ENCODE measurements around the gene SPRED1.

SPRED1 gene

DNA sequence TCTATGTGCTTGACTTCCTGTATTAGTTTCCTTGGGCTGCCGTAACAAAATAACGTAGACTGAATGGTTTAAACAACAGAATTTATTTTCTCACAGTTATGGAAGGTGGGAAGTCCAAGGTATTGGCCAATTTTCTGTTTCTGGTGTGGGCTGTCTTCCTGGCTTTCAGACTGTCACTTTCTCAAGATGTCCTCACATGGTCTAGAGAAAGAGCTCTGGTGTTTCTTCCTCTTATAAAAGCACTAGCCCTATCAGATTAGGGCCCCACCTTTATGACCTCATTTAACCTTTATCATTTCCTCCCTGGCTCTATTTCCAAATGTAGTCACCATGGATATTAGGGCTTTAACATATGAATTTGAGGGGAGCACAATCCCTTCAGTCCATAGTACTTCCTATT lies 54.6 kb downstream of the SPRED1 start:
- WGBS, 2 experiments = 95 to 96% methylated on average over 2 of the region's 2 CpGs
- H3K9me3 ChIP-seq (ENCODE audit: control insufficient read depth, low read length) = no peaks in the 10 kb centered on the region
- no peak overlapping the region for H3K27ac ChIP-seq (ENCODE audit: insufficient read depth, low read depth, low read length, poor library complexity, severe bottlenecking)
- no peaks in the 10 kb centered on the region for H3K36me3 ChIP-seq (ENCODE audit: control insufficient read depth, insufficient read depth, low read length)
- H3K4me3 ChIP-seq (ENCODE audit: insufficient read depth, low read depth, low read length) = no peak overlapping the region
- no peaks in the 10 kb centered on the region for H3K27me3 ChIP-seq (ENCODE audit: control insufficient read depth, insufficient read depth, low read length, poor library complexity, severe bottlenecking)
- H3K4me1 ChIP-seq (ENCODE audit: control insufficient read depth, insufficient read depth, low read length) = no peaks in the 10 kb centered on the region

DNA sequence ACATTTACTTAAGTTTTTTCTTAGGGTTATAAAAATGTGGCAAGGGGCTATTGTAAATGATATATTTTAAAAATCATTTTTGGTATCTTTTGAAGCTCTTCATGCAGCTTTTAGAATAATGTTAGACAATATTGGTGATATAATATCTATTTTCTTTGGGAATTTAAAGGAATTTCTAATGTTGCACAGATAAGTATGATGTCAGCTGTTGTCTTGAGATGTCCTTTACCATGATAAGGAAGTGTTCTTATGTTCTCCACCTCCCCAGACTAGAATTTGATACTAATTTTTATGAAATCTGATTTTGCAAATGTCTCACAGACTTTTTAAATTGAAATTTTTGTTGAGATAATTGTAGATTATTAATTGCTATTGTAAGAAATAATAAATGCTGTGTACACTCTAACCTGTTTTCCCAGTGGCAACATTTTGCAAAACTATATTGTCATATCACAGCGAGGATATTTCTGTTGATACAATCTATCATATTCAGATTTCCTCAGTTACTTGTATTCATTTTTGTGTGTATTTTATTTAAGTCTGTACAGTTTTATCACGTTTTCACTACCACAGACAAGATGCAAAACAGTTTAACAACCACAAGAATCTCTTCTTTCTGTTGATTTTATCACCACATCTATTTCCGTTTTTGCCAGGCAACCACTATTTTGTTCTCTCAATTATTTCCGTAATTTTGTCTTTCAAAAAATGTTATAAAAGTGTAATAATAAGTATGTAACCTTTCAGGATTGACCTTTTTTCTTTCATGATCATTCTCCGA lies 55.4 kb downstream of the SPRED1 start:
- H3K27ac ChIP-seq (ENCODE audit: insufficient read depth, low read depth, low read length, poor library complexity, severe bottlenecking) = no peak overlapping the region
- 92 to 98% methylated on average over 4 to 5 of the region's 5 CpGs for WGBS, 2 experiments
- H3K9me3 ChIP-seq (ENCODE audit: control insufficient read depth, low read length) = no peaks in the 10 kb centered on the region
- H3K4me3 ChIP-seq (ENCODE audit: insufficient read depth, low read depth, low read length) = no peak overlapping the region
- H3K36me3 ChIP-seq (ENCODE audit: control insufficient read depth, insufficient read depth, low read length) = no peaks in the 10 kb centered on the region
- no peaks in the 10 kb centered on the region for H3K4me1 ChIP-seq (ENCODE audit: control insufficient read depth, insufficient read depth, low read length)
- H3K27me3 ChIP-seq (ENCODE audit: control insufficient read depth, insufficient read depth, low read length, poor library complexity, severe bottlenecking) = no peaks in the 10 kb centered on the region

GRCh38 chr15:38308797-38309196 lies 56.2 kb downstream of the SPRED1 start:
- H3K27me3 ChIP-seq (ENCODE audit: control insufficient read depth, insufficient read depth, low read length, poor library complexity, severe bottlenecking) = no peaks in the 10 kb centered on the region
- WGBS, 2 experiments = 98 to 100% methylated on average over 2 to 3 of the region's 3 CpGs
- H3K27ac ChIP-seq (ENCODE audit: insufficient read depth, low read depth, low read length, poor library complexity, severe bottlenecking) = no peak overlapping the region
- no peaks in the 10 kb centered on the region for H3K36me3 ChIP-seq (ENCODE audit: control insufficient read depth, insufficient read depth, low read length)
- H3K9me3 ChIP-seq (ENCODE audit: control insufficient read depth, low read length) = no peaks in the 10 kb centered on the region
- H3K4me1 ChIP-seq (ENCODE audit: control insufficient read depth, insufficient read depth, low read length) = no peaks in the 10 kb centered on the region
- no peak overlapping the region for H3K4me3 ChIP-seq (ENCODE audit: insufficient read depth, low read depth, low read length)

GRCh38 chr15:38312190-38312589 lies 59.6 kb downstream of the SPRED1 start:
- Histone ChIP-seq H3K4me1 (ENCODE audit: control insufficient read depth, insufficient read depth, low read length) (no peaks in the 10 kb centered on the region), H3K9me3 (ENCODE audit: control insufficient read depth, low read length) (no peaks in the 10 kb centered on the region), H3K4me3 (ENCODE audit: insufficient read depth, low read depth, low read length) (no peak overlapping the region), H3K27ac (ENCODE audit: insufficient read depth, low read depth, low read length, poor library complexity, severe bottlenecking) (no peak overlapping the region), H3K36me3 (ENCODE audit: control insufficient read depth, insufficient read depth, low read length) (no peaks in the 10 kb centered on the region), H3K27me3 (ENCODE audit: control insufficient read depth, insufficient read depth, low read length, poor library complexity, severe bottlenecking) (no peaks in the 10 kb centered on the region)
- 83 to 100% methylated on average over 1 to 3 of the region's 3 CpGs for WGBS, 2 experiments

GRCh38 chr15:38316311-38316710 lies 63.7 kb downstream of the SPRED1 start:
- no peak overlapping the region for H3K4me3 ChIP-seq (ENCODE audit: insufficient read depth, low read depth, low read length)
- no peaks in the 10 kb centered on the region for H3K9me3 ChIP-seq (ENCODE audit: control insufficient read depth, low read length)
- no peak overlapping the region for H3K27ac ChIP-seq (ENCODE audit: insufficient read depth, low read depth, low read length, poor library complexity, severe bottlenecking)
- H3K27me3 ChIP-seq (ENCODE audit: control insufficient read depth, insufficient read depth, low read length, poor library complexity, severe bottlenecking) = no peaks in the 10 kb centered on the region
- 83 to 92% methylated on average over 1 of the region's 2 CpGs for WGBS, 2 experiments
- H3K36me3 ChIP-seq (ENCODE audit: control insufficient read depth, insufficient read depth, low read length) = no peaks in the 10 kb centered on the region
- no peaks in the 10 kb centered on the region for H3K4me1 ChIP-seq (ENCODE audit: control insufficient read depth, insufficient read depth, low read length)

GRCh38 chr15:38320181-38320580 lies 67.5 kb downstream of the SPRED1 start:
- H3K27ac ChIP-seq (ENCODE audit: insufficient read depth, low read depth, low read length, poor library complexity, severe bottlenecking) = no peak overlapping the region
- no peaks in the 10 kb centered on the region for H3K27me3 ChIP-seq (ENCODE audit: control insufficient read depth, insufficient read depth, low read length, poor library complexity, severe bottlenecking)
- no peaks in the 10 kb centered on the region for H3K4me1 ChIP-seq (ENCODE audit: control insufficient read depth, insufficient read depth, low read length)
- H3K36me3 ChIP-seq (ENCODE audit: control insufficient read depth, insufficient read depth, low read length) = peaks cover 7% of the 10 kb centered on the region
- no peak overlapping the region for H3K4me3 ChIP-seq (ENCODE audit: insufficient read depth, low read depth, low read length)
- H3K9me3 ChIP-seq (ENCODE audit: control insufficient read depth, low read length) = no peaks in the 10 kb centered on the region

DNA sequence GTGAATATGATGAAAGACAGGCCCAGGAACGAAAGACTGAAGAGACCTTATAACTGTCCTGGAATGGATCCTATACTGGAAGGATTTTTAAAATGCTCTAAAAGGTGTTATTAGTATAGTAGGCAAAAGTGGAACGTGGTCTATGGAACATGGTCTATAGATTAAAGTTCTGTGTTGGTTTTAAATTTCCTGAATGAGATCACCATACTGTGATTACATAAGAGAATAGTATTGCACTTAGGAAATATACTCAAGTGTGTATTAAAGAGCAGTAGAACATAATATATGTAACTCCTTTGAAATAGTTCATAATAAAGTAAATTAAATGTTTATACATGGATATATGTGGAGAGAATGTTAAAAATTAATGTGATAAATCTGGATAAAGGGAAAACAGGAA lies 68.2 kb downstream of the SPRED1 start:
- Histone ChIP-seq H3K36me3 (ENCODE audit: control insufficient read depth, insufficient read depth, low read length) (peaks cover 7% of the 10 kb centered on the region), H3K9me3 (ENCODE audit: control insufficient read depth, low read length) (no peaks in the 10 kb centered on the region), H3K27me3 (ENCODE audit: control insufficient read depth, insufficient read depth, low read length, poor library complexity, severe bottlenecking) (no peaks in the 10 kb centered on the region), H3K4me3 (ENCODE audit: insufficient read depth, low read depth, low read length) (no peak overlapping the region), H3K4me1 (ENCODE audit: control insufficient read depth, insufficient read depth, low read length) (no peaks in the 10 kb centered on the region), H3K27ac (ENCODE audit: insufficient read depth, low read depth, low read length, poor library complexity, severe bottlenecking) (no peak overlapping the region)
- WGBS, 2 experiments = 95 to 100% methylated on average over 2 of the region's 2 CpGs

DNA sequence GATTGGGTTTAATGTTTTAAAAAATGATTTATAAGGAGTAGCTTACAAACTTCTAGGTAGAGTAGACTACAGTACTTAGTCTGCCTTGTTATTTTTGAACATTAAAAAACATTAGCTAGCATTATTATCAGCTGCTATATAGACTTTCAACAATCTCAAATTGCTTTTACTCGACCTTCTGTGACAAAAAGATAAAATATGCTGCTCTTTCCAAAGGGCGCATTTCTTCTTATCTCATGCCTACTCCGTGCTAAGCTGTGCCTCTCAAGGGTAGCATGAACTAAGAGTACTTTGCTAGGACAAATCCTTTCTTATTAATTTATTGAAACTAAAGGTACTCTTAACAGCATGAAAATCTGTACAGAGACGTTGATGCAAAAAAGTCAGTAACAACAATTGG lies 71.3 kb downstream of the SPRED1 start:
- Histone ChIP-seq H3K36me3 (ENCODE audit: control insufficient read depth, insufficient read depth, low read length) (peaks cover 18% of the 10 kb centered on the region), H3K4me3 (ENCODE audit: insufficient read depth, low read depth, low read length) (no peak overlapping the region), H3K4me1 (ENCODE audit: control insufficient read depth, insufficient read depth, low read length) (no peaks in the 10 kb centered on the region), H3K9me3 (ENCODE audit: control insufficient read depth, low read length) (no peaks in the 10 kb centered on the region), H3K27me3 (ENCODE audit: control insufficient read depth, insufficient read depth, low read length, poor library complexity, severe bottlenecking) (no peaks in the 10 kb centered on the region), H3K27ac (ENCODE audit: insufficient read depth, low read depth, low read length, poor library complexity, severe bottlenecking) (no peak overlapping the region)
- 91 to 94% methylated on average over 4 of the region's 4 CpGs for WGBS, 2 experiments

DNA sequence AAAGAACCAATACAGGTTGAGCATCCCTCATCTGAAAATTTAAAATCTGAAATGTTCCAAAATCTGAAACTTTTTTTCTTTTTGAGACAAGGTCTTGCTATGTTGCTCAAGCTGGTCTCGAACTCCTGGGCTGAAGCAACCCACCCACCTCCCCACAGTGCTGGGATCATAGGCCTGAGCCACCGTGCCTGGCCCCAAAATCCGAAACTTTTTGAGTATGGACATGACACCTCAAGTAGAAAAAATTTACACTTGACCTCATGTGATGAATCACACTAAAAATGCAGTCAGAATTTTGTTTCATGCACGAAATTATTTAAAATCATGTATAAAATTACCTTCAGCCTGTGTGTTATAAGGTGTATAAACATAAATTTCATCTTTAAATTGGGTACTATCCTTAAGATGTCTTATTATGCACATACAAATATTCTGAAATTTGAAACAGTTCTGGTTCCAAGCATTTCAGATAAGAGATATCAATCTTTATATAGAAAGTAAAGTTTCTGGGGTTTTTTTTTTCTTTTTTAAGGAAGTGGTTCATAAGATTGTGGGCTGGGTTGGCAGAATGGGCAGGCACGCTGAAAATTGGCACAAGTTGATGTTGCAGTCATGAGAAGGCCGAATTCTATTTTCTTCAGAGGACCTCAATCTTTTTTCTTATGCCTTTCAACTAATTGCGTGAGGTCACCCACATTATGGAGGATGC lies 72.5 kb downstream of the SPRED1 start:
- Histone ChIP-seq H3K9me3 (ENCODE audit: control insufficient read depth, low read length) (no peaks in the 10 kb centered on the region), H3K27ac (ENCODE audit: insufficient read depth, low read depth, low read length, poor library complexity, severe bottlenecking) (no peak overlapping the region), H3K36me3 (ENCODE audit: control insufficient read depth, insufficient read depth, low read length) (peaks cover 18% of the 10 kb centered on the region), H3K4me1 (ENCODE audit: control insufficient read depth, insufficient read depth, low read length) (no peaks in the 10 kb centered on the region), H3K27me3 (ENCODE audit: control insufficient read depth, insufficient read depth, low read length, poor library complexity, severe bottlenecking) (no peaks in the 10 kb centered on the region), H3K4me3 (ENCODE audit: insufficient read depth, low read depth, low read length) (no peak overlapping the region)
- WGBS, 2 experiments = 95 to 97% methylated on average over 6 of the region's 7 CpGs

DNA sequence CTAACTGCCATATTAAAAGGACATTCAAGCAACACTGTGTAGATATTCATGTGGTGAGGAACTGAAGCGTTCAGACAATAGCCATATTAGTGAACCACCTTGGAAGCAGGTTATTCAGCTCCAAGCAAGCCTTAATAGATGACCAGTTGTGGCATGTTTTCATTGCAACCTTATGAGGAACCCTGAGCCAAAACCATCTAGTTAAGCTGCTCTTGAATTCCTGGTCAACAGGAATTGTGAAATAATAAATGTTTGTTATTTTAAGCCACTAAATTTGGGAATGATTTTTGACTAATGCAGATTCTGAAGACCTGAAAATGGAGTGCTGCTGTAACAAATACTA lies 73.0 kb downstream of the SPRED1 start:
- no peak overlapping the region for H3K27ac ChIP-seq (ENCODE audit: insufficient read depth, low read depth, low read length, poor library complexity, severe bottlenecking)
- no peaks in the 10 kb centered on the region for H3K4me1 ChIP-seq (ENCODE audit: control insufficient read depth, insufficient read depth, low read length)
- H3K9me3 ChIP-seq (ENCODE audit: control insufficient read depth, low read length) = no peaks in the 10 kb centered on the region
- no peaks in the 10 kb centered on the region for H3K27me3 ChIP-seq (ENCODE audit: control insufficient read depth, insufficient read depth, low read length, poor library complexity, severe bottlenecking)
- H3K4me3 ChIP-seq (ENCODE audit: insufficient read depth, low read depth, low read length) = no peak overlapping the region
- 88 to 98% methylated on average over 1 of the region's 1 CpG for WGBS, 2 experiments
- peaks cover 18% of the 10 kb centered on the region for H3K36me3 ChIP-seq (ENCODE audit: control insufficient read depth, insufficient read depth, low read length)

Measured in ectodermal cell (in vitro differentiated cells).